Mesodermal cell (in vitro differentiated cells): ENCODE data around the gene EPS15.

Experiments used
- H3K27ac ChIP-seq: 2 replicates; pipeline ENCODE4 v1.7.0; 2013; ENCODE audit warnings: mild to moderate bottlenecking, low read depth, low read length, moderate library complexity; ENCODE audit not compliant: severe bottlenecking
- H3K36me3 ChIP-seq: 2 replicates; pipeline ENCODE4 v1.7.1; 2013; ENCODE audit warnings: mild to moderate bottlenecking, low read length, moderate library complexity; ENCODE audit not compliant: control insufficient read depth, insufficient read depth
- H3K4me1 ChIP-seq: one replicate; pipeline ENCODE4 v1.7.1; 2013; ENCODE audit warnings: mild to moderate bottlenecking, low read length; ENCODE audit not compliant: insufficient read depth, control insufficient read depth, poor library complexity, severe bottlenecking
- H3K4me3 ChIP-seq: 2 replicates; pipeline ENCODE4 v1.7.0; 2013; ENCODE audit warnings: low read length, control low read depth, mild to moderate bottlenecking; ENCODE audit not compliant: insufficient read depth, poor library complexity, severe bottlenecking; ENCODE audit errors: extremely low read depth
- H3K9me3 ChIP-seq: 2 replicates; pipeline ENCODE4 v1.7.1; 2013; ENCODE audit warnings: mild to moderate bottlenecking, low read length, moderate library complexity; ENCODE audit not compliant: control insufficient read depth
- WGBS, 2 experiments: methylation state at CpG; one replicate each; pipeline ENCODE4 v1.1.5; 2013; ENCODE audit warnings: missing lambda C conversion rate in 2 of 2; ENCODE audit not compliant: insufficient coverage in 2 of 2; 5-methylcytosine and 5-hydroxymethylcytosine counted together

Gene EPS15

DNA sequence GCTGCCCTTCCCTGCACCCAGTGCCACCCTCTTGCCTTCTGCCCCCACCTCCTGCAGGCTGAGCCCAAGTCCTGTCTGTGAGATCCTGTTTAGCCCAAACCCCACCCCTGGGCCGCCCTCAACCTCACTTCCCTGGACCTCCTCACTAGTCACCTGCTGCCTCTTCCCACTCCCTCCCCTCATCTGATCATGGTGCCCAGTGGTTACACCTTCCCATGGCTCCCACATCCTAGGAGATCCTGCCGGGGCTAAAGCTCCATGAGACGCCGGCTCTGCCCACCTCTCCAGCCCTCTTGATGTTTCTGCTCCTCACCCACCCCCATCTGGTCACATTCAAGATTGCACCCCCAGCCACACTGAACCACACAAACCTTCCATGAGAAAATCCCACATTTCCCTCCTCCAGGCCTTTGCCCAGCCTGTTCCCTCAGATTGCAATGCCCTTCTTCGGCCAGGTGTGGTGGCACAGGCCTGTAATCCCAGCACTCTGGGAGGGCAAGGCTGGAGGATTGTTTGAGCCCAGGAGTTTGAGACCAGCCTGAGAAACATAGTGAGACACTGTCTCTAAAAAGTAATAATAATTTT lies 205.7 kb downstream of the EPS15 start:
- Histone ChIP-seq H3K27ac (no peak overlapping the region), H3K9me3 (no peaks in the 10 kb centered on the region), H3K4me3 (no peak overlapping the region), H3K4me1 (peaks cover 14% of the 10 kb centered on the region), H3K36me3 (no peaks in the 10 kb centered on the region)
- 84 to 91% methylated on average over 3 to 4 of the region's 5 CpGs for WGBS, 2 experiments

DNA sequence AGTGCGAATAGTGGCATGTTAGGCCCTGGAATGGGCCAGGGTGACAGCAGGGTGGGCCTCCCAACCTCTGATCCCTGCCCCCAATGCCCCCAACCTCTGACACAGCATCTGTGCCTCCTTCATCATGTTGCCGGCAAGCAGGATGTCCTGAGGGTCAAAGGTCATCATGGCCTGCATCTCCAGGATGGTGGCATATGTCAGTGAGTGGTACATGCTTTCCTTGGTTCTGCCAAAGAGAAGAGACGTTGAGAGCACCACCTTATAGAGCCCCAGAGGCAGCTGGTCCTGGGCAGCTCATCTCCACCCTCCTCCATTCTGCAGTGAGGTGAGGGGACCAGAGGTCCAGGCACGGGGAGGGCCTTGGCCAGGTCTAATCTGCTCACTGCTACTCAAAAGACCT lies 206.3 kb downstream of the EPS15 start:
- H3K36me3 ChIP-seq: no peaks in the 10 kb centered on the region
- H3K27ac ChIP-seq: no peak overlapping the region
- H3K9me3 ChIP-seq: no peaks in the 10 kb centered on the region
- H3K4me3 ChIP-seq: no peak overlapping the region
- 93 to 100% methylated on average over 3 of the region's 4 CpGs for WGBS, 2 experiments
- H3K4me1 ChIP-seq: peaks cover 10% of the 10 kb centered on the region

DNA sequence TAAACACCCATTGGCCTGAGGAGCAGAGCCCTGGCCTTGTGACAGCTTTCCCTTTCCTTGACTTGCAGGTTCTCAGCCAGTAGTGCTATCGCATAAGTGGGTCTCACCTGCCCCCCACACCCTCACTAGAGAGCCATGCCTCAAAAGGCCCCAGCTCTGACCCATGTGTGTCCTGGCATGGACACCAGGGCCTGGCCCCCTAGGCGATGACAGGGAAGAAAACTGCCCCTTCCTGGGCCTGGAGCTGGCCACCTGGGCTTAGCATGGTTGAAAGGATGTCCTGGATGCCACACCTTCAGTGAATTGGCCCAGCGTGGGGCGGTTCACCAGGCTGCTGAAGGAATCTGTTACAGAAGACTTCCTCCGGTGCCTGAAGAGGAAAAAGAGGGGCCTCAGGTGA lies 207.2 kb downstream of the EPS15 start:
- no peak overlapping the region for H3K4me3 ChIP-seq
- H3K9me3 ChIP-seq: no peaks in the 10 kb centered on the region
- WGBS, 2 experiments: 90 to 96% methylated on average over 4 of the region's 5 CpGs
- H3K27ac ChIP-seq: no peak overlapping the region
- peaks cover 10% of the 10 kb centered on the region for H3K4me1 ChIP-seq
- H3K36me3 ChIP-seq: no peaks in the 10 kb centered on the region

DNA sequence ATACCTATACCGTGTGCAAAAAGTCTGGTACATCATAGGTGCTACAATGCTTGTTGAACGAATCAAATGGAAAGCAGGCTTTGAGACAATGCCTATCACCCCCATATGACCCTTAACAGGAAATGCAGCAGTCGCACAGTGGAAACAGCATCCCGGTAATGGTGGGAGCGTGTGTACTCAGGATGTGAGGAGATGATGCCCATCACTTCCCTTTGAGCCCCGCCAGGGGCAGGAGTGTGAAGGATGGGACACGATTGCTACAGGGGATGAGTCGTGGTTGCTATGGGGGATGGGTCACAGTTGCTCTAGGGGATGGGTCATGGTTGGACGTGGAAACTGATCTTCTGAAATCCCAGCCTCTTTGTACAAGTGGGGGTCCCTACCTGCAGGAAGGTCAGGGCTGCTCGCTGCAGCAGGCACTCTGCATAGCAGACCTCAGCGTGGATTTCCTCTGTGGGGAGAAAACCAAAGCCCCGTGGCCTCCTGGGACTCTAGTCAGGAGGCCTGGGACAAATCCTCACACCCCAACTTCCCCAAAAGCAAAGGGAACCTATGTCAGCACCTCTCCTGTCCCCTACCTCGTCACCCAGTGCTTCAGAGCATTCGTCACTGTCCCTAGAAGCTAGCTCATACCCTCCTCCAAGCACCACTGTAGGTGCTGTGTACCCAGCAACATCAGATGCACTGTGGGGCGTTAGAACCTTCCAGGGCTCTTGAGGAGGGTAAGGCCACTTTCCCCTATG lies 208.0 kb downstream of the EPS15 start:
- Histone ChIP-seq H3K4me3 (no peak overlapping the region), H3K36me3 (no peaks in the 10 kb centered on the region), H3K4me1 (peaks cover 10% of the 10 kb centered on the region), H3K27ac (no peak overlapping the region), H3K9me3 (no peaks in the 10 kb centered on the region)
- WGBS, 2 experiments: 81 to 92% methylated on average over 10 of the region's 15 CpGs

DNA sequence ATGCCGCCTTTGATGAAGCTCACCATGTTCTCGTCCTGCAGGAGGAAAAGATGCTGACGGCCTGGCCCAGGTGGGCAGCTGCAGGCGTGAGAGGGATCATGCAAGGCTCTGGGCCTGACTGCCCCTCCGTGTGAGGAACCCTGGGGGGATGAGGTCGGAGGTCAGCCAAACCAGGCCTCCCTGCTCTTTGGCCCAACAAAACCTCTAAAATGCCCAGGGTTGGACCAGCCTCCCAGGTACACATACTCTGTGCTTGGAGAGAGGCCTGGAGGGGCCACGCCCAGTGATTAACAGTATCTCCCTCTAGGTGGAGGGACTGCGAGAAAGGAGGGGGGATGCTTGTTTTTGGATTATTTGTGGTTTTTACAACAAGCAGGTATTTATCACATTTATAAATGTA lies 209.8 kb downstream of the EPS15 start:
- Histone ChIP-seq H3K4me1 (peaks cover 7% of the 10 kb centered on the region), H3K36me3 (no peaks in the 10 kb centered on the region), H3K27ac (no peak overlapping the region), H3K4me3 (no peak overlapping the region), H3K9me3 (no peaks in the 10 kb centered on the region)
- WGBS, 2 experiments: 87 to 92% methylated on average over 4 to 5 of the region's 8 CpGs

DNA sequence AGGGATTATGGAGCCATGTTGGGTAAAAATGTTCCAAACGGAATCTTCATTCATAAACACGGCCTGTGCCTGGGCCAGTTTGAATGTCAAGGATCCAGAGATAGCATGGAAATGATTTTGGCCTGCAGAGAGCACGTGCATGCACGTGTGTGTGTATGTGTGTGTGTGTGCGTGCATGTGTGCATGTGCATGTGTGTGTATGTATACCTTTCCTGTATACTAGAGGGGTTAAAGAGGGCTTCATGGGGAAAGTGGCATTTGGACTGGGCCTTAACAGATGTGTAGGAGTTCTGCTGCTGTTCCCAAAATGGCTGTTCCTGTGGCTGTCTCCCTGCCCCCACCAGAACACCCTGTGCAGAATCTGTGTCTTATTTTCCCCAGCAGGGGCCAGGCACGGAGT lies 210.4 kb downstream of the EPS15 start:
- WGBS, 2 experiments: 95 to 98% methylated on average over 6 of the region's 6 CpGs
- Histone ChIP-seq H3K4me3 (no peak overlapping the region), H3K4me1 (peaks cover under 1% of the 10 kb centered on the region), H3K27ac (no peak overlapping the region), H3K36me3 (no peaks in the 10 kb centered on the region), H3K9me3 (no peaks in the 10 kb centered on the region)

DNA sequence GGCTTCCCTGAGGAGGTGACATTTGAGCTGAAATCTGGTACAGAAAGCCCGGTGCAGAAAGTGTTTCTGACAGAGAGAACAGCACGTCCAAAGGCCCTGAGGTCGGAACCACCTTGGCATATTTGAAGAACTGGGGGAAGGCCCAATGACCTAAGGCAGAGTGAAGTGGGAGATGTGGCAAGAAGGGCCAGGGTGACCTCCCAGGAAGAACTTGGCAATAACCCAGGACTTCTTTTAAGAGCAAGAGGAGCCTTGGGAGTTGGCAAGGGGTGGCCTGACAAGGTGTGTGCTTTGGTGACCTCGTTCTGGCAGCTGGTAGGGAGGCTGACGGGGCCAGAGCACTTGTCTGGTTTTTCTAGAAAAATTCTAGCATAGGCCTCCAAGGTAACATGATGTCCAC lies 212.1 kb downstream of the EPS15 start:
- Histone ChIP-seq H3K36me3 (no peaks in the 10 kb centered on the region), H3K4me3 (no peak overlapping the region), H3K9me3 (no peaks in the 10 kb centered on the region), H3K4me1 (no peaks in the 10 kb centered on the region), H3K27ac (no peak overlapping the region)
- 86 to 90% methylated on average over 4 to 5 of the region's 5 CpGs for WGBS, 2 experiments

DNA sequence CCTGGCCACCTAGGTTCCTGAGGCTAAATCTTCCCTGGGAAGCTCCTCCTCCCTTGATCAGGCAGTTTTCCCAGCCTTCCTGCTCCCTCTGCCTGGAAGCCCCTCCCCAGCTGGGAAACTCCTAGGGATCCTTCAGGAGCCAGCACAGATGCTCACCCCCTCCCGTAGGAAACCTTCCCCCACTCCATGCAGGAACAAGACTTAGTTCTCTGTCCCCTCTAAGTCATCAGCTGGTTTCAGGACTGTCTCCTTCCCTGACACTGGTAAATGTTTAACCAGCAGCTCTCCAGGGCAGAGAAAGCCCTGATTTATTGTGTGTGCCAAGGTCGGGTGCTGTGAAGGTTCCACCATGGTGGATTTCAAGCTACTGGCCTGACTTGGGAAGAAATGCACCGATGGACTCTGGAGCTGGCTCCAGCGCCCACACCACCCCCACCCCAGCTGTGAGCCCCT lies 213.7 kb downstream of the EPS15 start:
- Histone ChIP-seq H3K4me1 (no peaks in the 10 kb centered on the region), H3K27ac (no peak overlapping the region), H3K4me3 (no peak overlapping the region), H3K36me3 (no peaks in the 10 kb centered on the region), H3K9me3 (no peaks in the 10 kb centered on the region)
- 78 to 93% methylated on average over 2 to 4 of the region's 4 CpGs for WGBS, 2 experiments

DNA sequence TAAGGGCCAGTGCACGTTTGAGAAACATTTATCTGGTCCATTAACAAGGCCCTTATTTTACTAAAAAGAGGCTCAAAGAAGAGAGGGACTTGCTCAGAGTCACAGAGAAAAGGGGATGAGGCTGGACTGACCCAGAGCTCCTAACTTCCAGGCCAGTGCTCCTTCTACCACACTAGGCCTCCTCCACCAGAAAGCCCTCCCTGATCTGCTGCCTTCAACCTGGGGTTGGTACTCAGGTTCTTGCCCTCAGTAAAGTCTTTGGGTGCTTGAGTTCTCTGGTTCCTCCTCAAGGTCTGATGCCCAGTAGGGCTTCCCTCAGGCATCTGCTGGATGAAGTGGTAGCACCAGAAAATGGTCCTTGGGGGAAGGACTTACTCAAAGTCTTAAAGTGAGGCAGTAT lies 214.7 kb downstream of the EPS15 start:
- H3K9me3 ChIP-seq: no peaks in the 10 kb centered on the region
- no peaks in the 10 kb centered on the region for H3K4me1 ChIP-seq
- WGBS, 2 experiments: 86% methylated on average over 1 of the region's 1 CpG; no CpG with 5 or more reads in 1 of the 2 experiments
- H3K27ac ChIP-seq: no peak overlapping the region
- H3K4me3 ChIP-seq: no peak overlapping the region
- H3K36me3 ChIP-seq: no peaks in the 10 kb centered on the region
